ENCODE measurements around the gene TBC1D24. TPM values are rescaled to one million over a fixed set of nuclear protein-coding genes. Genes with fewer than 3 reads are reported as not detected.

TBC1D24 gene
- polyA plus RNA-seq, 1 of the 3 experiments (the other 2 are of a cell fraction), result 6.7 TPM

DNA sequence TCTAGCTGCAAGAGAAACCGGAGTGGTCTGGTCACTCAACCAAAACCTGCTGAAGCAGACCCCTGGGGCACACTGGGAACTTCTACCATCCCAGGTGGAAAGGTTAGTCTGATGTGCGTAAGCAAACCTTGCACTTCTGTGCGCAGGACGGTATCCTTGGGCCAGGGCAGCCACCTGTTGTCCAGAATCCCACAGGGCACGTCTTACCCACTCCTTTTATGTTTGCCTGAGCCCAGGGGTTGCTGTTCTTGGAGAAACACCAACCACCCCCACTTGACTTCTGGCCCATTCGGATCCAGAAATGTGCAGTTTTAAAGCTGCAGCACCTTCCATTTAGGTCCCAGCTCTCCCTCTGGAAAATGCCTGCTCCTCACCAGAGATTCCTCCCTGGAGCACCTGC is 18.7 kb downstream of the TBC1D24 start:
- H3K27me3 ChIP-seq (ENCODE audit: insufficient read depth), result no peaks in the 10 kb centered on the region
- DNase-seq, result no peak
- ChIA-PET CTCF (interaction anchor here (1.0 to 1.4 kb wide), 2 partner anchors 11 to 20 kb away, joined by 3 read pairs; no protein-coding TSS in a partner anchor), POLR2A (interaction anchor here (0.6 kb wide), 1 partner anchor 13 kb away, joined by 3 read pairs; no protein-coding TSS in a partner anchor)
- H4K20me1 ChIP-seq (ENCODE audit: insufficient read depth), result no peaks in the 10 kb centered on the region
- no peak for TF ChIP-seq EP300 (IDR thresholded peaks at IDR 0.05; ENCODE audit: borderline replicate concordance in 1 of 2, low read depth in 1 of 2, low read length in 1 of 2)
- no peak for TF ChIP-seq SIN3A (IDR thresholded peaks at IDR 0.05; ENCODE audit: borderline replicate concordance, low read depth, low read length)
- TF ChIP-seq, protein P1, sequence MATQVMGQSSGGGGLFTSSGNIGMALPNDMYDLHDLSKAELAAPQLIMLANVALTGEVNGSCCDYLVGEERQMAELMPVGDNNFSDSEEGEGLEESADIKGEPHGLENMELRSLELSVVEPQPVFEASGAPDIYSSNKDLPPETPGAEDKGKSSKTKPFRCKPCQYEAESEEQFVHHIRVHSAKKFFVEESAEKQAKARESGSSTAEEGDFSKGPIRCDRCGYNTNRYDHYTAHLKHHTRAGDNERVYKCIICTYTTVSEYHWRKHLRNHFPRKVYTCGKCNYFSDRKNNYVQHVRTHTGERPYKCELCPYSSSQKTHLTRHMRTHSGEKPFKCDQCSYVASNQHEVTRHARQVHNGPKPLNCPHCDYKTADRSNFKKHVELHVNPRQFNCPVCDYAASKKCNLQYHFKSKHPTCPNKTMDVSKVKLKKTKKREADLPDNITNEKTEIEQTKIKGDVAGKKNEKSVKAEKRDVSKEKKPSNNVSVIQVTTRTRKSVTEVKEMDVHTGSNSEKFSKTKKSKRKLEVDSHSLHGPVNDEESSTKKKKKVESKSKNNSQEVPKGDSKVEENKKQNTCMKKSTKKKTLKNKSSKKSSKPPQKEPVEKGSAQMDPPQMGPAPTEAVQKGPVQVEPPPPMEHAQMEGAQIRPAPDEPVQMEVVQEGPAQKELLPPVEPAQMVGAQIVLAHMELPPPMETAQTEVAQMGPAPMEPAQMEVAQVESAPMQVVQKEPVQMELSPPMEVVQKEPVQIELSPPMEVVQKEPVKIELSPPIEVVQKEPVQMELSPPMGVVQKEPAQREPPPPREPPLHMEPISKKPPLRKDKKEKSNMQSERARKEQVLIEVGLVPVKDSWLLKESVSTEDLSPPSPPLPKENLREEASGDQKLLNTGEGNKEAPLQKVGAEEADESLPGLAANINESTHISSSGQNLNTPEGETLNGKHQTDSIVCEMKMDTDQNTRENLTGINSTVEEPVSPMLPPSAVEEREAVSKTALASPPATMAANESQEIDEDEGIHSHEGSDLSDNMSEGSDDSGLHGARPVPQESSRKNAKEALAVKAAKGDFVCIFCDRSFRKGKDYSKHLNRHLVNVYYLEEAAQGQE (IDR thresholded peaks at IDR 0.05; ENCODE audit: low read depth, low read length), result no peak
- TF ChIP-seq EZH2phosphoT487 (IDR thresholded peaks at IDR 0.05; ENCODE audit: borderline replicate concordance, low read depth), result no peak
- TF ChIP-seq CHD2 (IDR thresholded peaks at IDR 0.05; ENCODE audit: low read length, partially characterized antibody), result no peak
- no peak for TF ChIP-seq TCF12 (IDR thresholded peaks at IDR 0.05)
- H3F3A ChIP-seq (replicated peaks; ENCODE audit: insufficient read depth), result no peaks in the 10 kb centered on the region
- no peak overlapping the region for H3K4me3 ChIP-seq (ENCODE audit: low read depth in 2 of 2, low read length in 1 of 2)
- H3K4me2 ChIP-seq, result no peak overlapping the region
- H3K9ac ChIP-seq, result no peak overlapping the region
- H3K9me3 ChIP-seq, result no peaks in the 10 kb centered on the region
- no peaks in the 10 kb centered on the region for H3K79me2 ChIP-seq (ENCODE audit: insufficient read depth)
- H3K27ac ChIP-seq (ENCODE audit: low read depth in 2 of 2, low read length in 1 of 2), result no peak overlapping the region
- no peak overlapping the region for H2AFZ ChIP-seq (ENCODE audit: low read depth)
- peaks cover 0 to 17% of the 10 kb centered on the region in 2 experiments; a peak in 1 of 4 replicates for H3K4me1 ChIP-seq (ENCODE audit: control insufficient read depth in 1 of 2, insufficient read depth in 2 of 2, low read depth in 1 of 2, low read length in 1 of 2)
- no peaks in the 10 kb centered on the region for H3K9me2 ChIP-seq
- H3K36me3 ChIP-seq (replicated peaks in 1 of 2; ENCODE audit: control insufficient read depth in 1 of 2, insufficient read depth in 2 of 2, low read length in 1 of 2), result peaks cover 0 to 9% of the 10 kb centered on the region in 2 experiments
- 94% methylated on average over 4 of the region's 6 CpGs for WGBS (ENCODE audit: low lambda C conversion rate)

DNA sequence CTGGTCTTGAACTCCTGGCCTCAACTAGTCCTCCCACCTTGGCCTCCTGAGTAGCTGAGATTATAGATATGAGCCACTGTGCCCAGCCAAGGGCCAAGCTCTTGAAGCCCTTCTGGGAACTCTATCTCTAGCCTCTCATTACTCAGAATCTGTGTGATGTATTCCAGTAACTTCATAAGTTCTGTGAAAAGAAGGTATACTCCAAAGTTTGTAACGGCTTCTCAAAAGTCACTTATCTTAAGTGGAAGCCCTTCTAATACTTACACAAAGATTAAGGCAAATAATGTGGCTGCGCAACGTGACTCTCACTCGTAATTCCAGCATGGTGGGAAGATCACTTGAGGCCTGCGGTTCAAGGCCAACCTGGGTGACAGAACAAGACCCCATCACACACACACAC is 19.7 kb downstream of the TBC1D24 start:
- Histone ChIP-seq H3K36me3 (replicated peaks in 1 of 2; ENCODE audit: control insufficient read depth in 1 of 2, insufficient read depth in 2 of 2, low read length in 1 of 2) (peaks cover 0 to 16% of the 10 kb centered on the region in 2 experiments), H3K4me2 (no peak overlapping the region), H2AFZ (ENCODE audit: low read depth) (no peak overlapping the region), H3K27me3 (ENCODE audit: insufficient read depth) (no peaks in the 10 kb centered on the region), H3K79me2 (ENCODE audit: insufficient read depth) (no peaks in the 10 kb centered on the region), H3K4me3 (ENCODE audit: low read depth in 2 of 2, low read length in 1 of 2) (no peak overlapping the region), H3K9me2 (no peaks in the 10 kb centered on the region), H3K27ac (ENCODE audit: low read depth in 2 of 2, low read length in 1 of 2) (no peak overlapping the region), H3K9ac (no peak overlapping the region), H3F3A (replicated peaks; ENCODE audit: insufficient read depth) (no peaks in the 10 kb centered on the region), H3K4me1 (ENCODE audit: control insufficient read depth in 1 of 2, insufficient read depth in 2 of 2, low read depth in 1 of 2, low read length in 1 of 2) (peaks cover 0 to 17% of the 10 kb centered on the region in 2 experiments; a peak in 1 of 4 replicates), H3K9me3 (no peaks in the 10 kb centered on the region), H4K20me1 (ENCODE audit: insufficient read depth) (no peaks in the 10 kb centered on the region)
- no peak for DNase-seq
- ChIA-PET CTCF (interaction anchor here (1.4 kb wide), 1 partner anchor 21 kb away, joined by 3 read pairs; no protein-coding TSS in a partner anchor), POLR2A (no interaction called here)
- 93% methylated on average over 5 of the region's 5 CpGs for WGBS (ENCODE audit: low lambda C conversion rate)
- TF ChIP-seq, protein P1 (IDR thresholded peaks at IDR 0.05; ENCODE audit: low read depth, low read length), result no peak
- TF ChIP-seq TCF12 (IDR thresholded peaks at IDR 0.05), result no peak
